Measurements from ENCODE around the gene OOSP3. TPM values are rescaled to one million over a fixed set of nuclear protein-coding genes. Genes with fewer than 3 reads are reported as not detected.
"Not testable (repeated sequence)": the region's sequence is repeated elsewhere in the genome, so short reads cannot be mapped to it uniquely, and the experiment has no call there.

OOSP3 gene
- total RNA-seq, 4 donors from 2014 or later, result not detected

- 44% methylated on average over 1 of the region's 1 CpG for WGBS
- Histone ChIP-seq H3K4me3 (no peak overlapping the region), H3K36me3 (no peaks in the 10 kb centered on the region), H3K9me3 (no peaks in the 10 kb centered on the region), H3K27ac (replicated peaks in 1 of 4) (no peak overlapping the region), H3K27me3 (no peaks in the 10 kb centered on the region), H3K4me1 (no peaks in the 10 kb centered on the region)
- DNase-seq (ENCODE audit: extremely low spot score), result no peak
- intact Hi-C loops (cut with DNase I), result no loop called here
- no peak for TF ChIP-seq EP300 (IDR thresholded peaks at IDR 0.05)
- TF ChIP-seq POLR2AphosphoS5 (IDR thresholded peaks at IDR 0.05), result no peak
- TF ChIP-seq POLR2A (IDR thresholded peaks at IDR 0.05; ENCODE audit: low read depth), result no peak
- TF ChIP-seq CTCF (IDR thresholded peaks at IDR 0.05), result no peak
Observed at GRCh38 chr11:59879567-59879966, 985 bp downstream of the OOSP3 start.

GRCh38 chr11:59883597-59883996, 5.0 kb downstream of the OOSP3 start:
- Histone ChIP-seq H3K4me3 (no peak overlapping the region), H3K4me1 (no peaks in the 10 kb centered on the region), H3K9me3 (peaks cover 0 to 17% (median 10%) of the 10 kb centered on the region in 4 donors), H3K36me3 (no peaks in the 10 kb centered on the region), H3K27me3 (no peaks in the 10 kb centered on the region), H3K27ac (replicated peaks in 1 of 4) (no peak overlapping the region)
- DNase-seq (ENCODE audit: extremely low spot score), result no peak
- TF ChIP-seq EP300 (IDR thresholded peaks at IDR 0.05), result no peak
- no peak for TF ChIP-seq CTCF (IDR thresholded peaks at IDR 0.05)
- intact Hi-C loops (cut with DNase I), result no loop called here
- WGBS, result 89% methylated on average over 1 of the region's 1 CpG

GRCh38 chr11:59887156-59887555, 8.6 kb downstream of the OOSP3 start:
- DNase-seq (ENCODE audit: extremely low spot score); H3K4me1 ChIP-seq; H3K36me3 ChIP-seq; intact Hi-C loops (cut with DNase I); H3K27me3 ChIP-seq; H3K27ac ChIP-seq (replicated peaks in 1 of 4); H3K4me3 ChIP-seq: not testable (repeated sequence)
- H3K9me3 ChIP-seq, result peaks cover 0 to 33% (median 25%) of the 10 kb centered on the region in 4 donors

- Histone ChIP-seq H3K36me3 (no peaks in the 10 kb centered on the region), H3K27me3 (no peaks in the 10 kb centered on the region), H3K9me3 (peaks cover 0 to 33% (median 24%) of the 10 kb centered on the region in 4 donors), H3K4me3 (no peak overlapping the region), H3K27ac (replicated peaks in 1 of 4) (no peak overlapping the region), H3K4me1 (no peaks in the 10 kb centered on the region)
- TF ChIP-seq POLR2A (IDR thresholded peaks at IDR 0.05; ENCODE audit: low read depth) (no peak), CTCF (IDR thresholded peaks at IDR 0.05) (no peak), EP300 (IDR thresholded peaks at IDR 0.05) (no peak), POLR2AphosphoS5 (IDR thresholded peaks at IDR 0.05) (no peak)
- intact Hi-C loops (cut with DNase I), result no loop called here
- DNase-seq (ENCODE audit: extremely low spot score), result no peak
- no CpG with 5 or more reads among the region's 4 CpGs for WGBS
Observed at GRCh38 chr11:59891781-59892181, 13.2 kb downstream of the OOSP3 start.

GRCh38 chr11:59894616-59895015, 16.0 kb downstream of the OOSP3 start:
- H3K27me3 ChIP-seq, result no peaks in the 10 kb centered on the region
- intact Hi-C loops (cut with DNase I), result no loop called here
- H3K4me3 ChIP-seq, result no peak overlapping the region
- WGBS, result 72% methylated on average over 1 of the region's 1 CpG
- H3K36me3 ChIP-seq, result no peaks in the 10 kb centered on the region
- no peak overlapping the region for H3K27ac ChIP-seq (replicated peaks in 1 of 4)
- TF ChIP-seq CTCF (IDR thresholded peaks at IDR 0.05) (no peak), POLR2AphosphoS5 (IDR thresholded peaks at IDR 0.05) (no peak), POLR2A (IDR thresholded peaks at IDR 0.05; ENCODE audit: low read depth) (no peak), EP300 (IDR thresholded peaks at IDR 0.05) (no peak)
- H3K9me3 ChIP-seq, result peaks cover 0 to 14% (median 7%) of the 10 kb centered on the region in 4 donors
- no peaks in the 10 kb centered on the region for H3K4me1 ChIP-seq
- DNase-seq (ENCODE audit: extremely low spot score), result no peak

Data from esophagus muscularis mucosa (tissue), 4 donors.